Pons (tissue), 1 donor: Measurements from ENCODE around the gene ACOT12.

Experiments
- DNase-seq: peaks from one replicate; pipeline ENCODE4 v3.0.0-alpha.2; 2016; ENCODE audit warnings: low spot score

ACOT12 gene

GRCh38 chr5:81398741-81399140 is 4.8 kb upstream of the ACOT12 start:
- no peak for DNase-seq

- DNase-seq, result no peak
Measured at GRCh38 chr5:81397176-81397575, 3.2 kb upstream of the ACOT12 start.

GRCh38 chr5:81395262-81395661 is 1.3 kb upstream of the ACOT12 start:
- no peak for DNase-seq

GRCh38 chr5:81393430-81393782 is 528 bp downstream of the ACOT12 start:
- DNase-seq, result no peak

- no peak for DNase-seq
Measured at GRCh38 chr5:81389025-81389424, 4.9 kb downstream of the ACOT12 start.

- no peak for DNase-seq
Measured at GRCh38 chr5:81388169-81388568, 5.8 kb downstream of the ACOT12 start.

- DNase-seq, result no peak
Measured at GRCh38 chr5:81383867-81384266, 10.1 kb downstream of the ACOT12 start.

- no peak for DNase-seq
Measured at GRCh38 chr5:81371354-81371876, 22.5 kb downstream of the ACOT12 start.

- no peak for DNase-seq
Measured at GRCh38 chr5:81370912-81371311, 23.0 kb downstream of the ACOT12 start.

- DNase-seq, result no peak
Measured at GRCh38 chr5:81365541-81365940, 28.4 kb downstream of the ACOT12 start.

- no peak for DNase-seq
Measured at GRCh38 chr5:81363093-81363871, 30.7 kb downstream of the ACOT12 start.

GRCh38 chr5:81361600-81361999 is 32.3 kb downstream of the ACOT12 start:
- DNase-seq, result no peak

- DNase-seq, result no peak
Measured at GRCh38 chr5:81360640-81361039, 33.3 kb downstream of the ACOT12 start.

- no peak for DNase-seq
Measured at GRCh38 chr5:81359881-81360280, 34.1 kb downstream of the ACOT12 start.

GRCh38 chr5:81359108-81359507 is 34.8 kb downstream of the ACOT12 start:
- DNase-seq, result no peak

- no peak for DNase-seq
Measured at GRCh38 chr5:81355291-81356251, 38.4 kb downstream of the ACOT12 start.

GRCh38 chr5:81354093-81354492 is 39.8 kb downstream of the ACOT12 start:
- no peak for DNase-seq

- DNase-seq, result no peak
Measured at GRCh38 chr5:81353189-81353588, 40.7 kb downstream of the ACOT12 start.

GRCh38 chr5:81350507-81350906 is 43.4 kb downstream of the ACOT12 start:
- DNase-seq, result no peak

- DNase-seq, result no peak
Measured at GRCh38 chr5:81349161-81349560, 44.8 kb downstream of the ACOT12 start.

GRCh38 chr5:81345411-81346003 is 48.4 kb downstream of the ACOT12 start:
- DNase-seq, result no peak

GRCh38 chr5:81344736-81345135 is 49.2 kb downstream of the ACOT12 start:
- no peak for DNase-seq
